Nephron (organoid): Measurements from ENCODE around the gene COMMD7.

Source experiments
- H3K27ac Mint-ChIP-seq, 3 experiments: 2 replicates each; pipeline ENCODE4 v1.8.0; 2020; ENCODE audit warnings: mixed read lengths in 3 of 3, mild to moderate bottlenecking in 2 of 3, moderate library complexity in 1 of 3
- H3K27me3 Mint-ChIP-seq: 2 replicates; pipeline ENCODE4 v1.8.0; 2021; ENCODE audit warnings: low read depth, mild to moderate bottlenecking, moderate library complexity, mixed read lengths
- H3K36me3 Mint-ChIP-seq: 2 replicates; pipeline ENCODE4 v1.8.0; 2020; ENCODE audit warnings: low read depth, mixed read lengths
- H3K4me1 Mint-ChIP-seq: 2 replicates; pipeline ENCODE4 v1.8.0; 2020; ENCODE audit warnings: mixed read lengths
- H3K4me3 Mint-ChIP-seq, 3 experiments: 2 replicates each; pipeline ENCODE4 v1.8.0; 2020; ENCODE audit warnings: mild to moderate bottlenecking in 3 of 3, mixed read lengths in 3 of 3, moderate library complexity in 2 of 3
- H3K9me3 Mint-ChIP-seq: 2 replicates; pipeline ENCODE4 v1.8.0; 2020; ENCODE audit warnings: mixed read lengths
- TF ChIP-seq, protein P1 (sequence below), 3 experiments: fragments of 200-600 bp; sonication (generic); IDR thresholded peaks; one replicate each; pipeline ENCODE4 v1.5.0; 2021; ENCODE audit warnings: antibody characterized with exemption in 3 of 3; ENCODE audit not compliant: unreplicated experiment in 3 of 3

The COMMD7 gene

DNA sequence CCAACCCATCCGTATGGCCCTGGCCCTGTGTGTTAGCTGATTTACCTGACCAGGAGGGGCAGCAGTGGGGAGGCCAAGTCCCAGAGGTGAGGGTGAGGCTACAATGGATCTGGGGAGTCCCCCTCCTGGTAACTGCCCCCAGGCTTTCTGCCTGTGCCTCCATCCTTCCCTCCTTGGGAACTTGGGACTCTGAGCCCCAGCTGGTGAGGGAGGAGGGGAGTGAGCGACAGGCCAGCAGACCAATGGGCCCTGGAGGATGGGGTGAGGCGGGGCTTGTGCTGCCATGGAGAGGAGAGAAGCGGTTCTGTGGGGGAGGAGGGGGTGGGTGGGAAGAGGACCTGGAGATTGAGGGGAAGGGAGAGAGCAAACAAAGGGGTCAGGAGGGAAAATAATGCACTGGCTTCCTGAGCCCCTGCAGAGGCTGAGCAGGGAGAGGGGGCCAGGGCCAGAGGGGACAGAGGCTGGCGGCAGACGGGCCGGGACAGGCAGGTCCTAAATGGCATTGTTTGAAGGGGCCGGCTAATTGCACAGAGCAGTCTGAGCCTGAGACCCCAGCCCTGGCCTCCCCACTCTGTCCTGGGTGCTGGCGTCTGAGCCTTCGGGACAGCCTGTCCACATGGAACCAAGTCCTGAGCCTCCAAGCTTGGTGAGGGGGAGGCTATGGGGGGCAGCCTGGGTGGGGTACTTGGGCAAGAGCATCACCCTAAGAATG is 36.4 kb upstream of the COMMD7 start:
- H3K27me3 Mint-ChIP-seq = no peaks in the 10 kb centered on the region
- TF ChIP-seq, protein P1, sequence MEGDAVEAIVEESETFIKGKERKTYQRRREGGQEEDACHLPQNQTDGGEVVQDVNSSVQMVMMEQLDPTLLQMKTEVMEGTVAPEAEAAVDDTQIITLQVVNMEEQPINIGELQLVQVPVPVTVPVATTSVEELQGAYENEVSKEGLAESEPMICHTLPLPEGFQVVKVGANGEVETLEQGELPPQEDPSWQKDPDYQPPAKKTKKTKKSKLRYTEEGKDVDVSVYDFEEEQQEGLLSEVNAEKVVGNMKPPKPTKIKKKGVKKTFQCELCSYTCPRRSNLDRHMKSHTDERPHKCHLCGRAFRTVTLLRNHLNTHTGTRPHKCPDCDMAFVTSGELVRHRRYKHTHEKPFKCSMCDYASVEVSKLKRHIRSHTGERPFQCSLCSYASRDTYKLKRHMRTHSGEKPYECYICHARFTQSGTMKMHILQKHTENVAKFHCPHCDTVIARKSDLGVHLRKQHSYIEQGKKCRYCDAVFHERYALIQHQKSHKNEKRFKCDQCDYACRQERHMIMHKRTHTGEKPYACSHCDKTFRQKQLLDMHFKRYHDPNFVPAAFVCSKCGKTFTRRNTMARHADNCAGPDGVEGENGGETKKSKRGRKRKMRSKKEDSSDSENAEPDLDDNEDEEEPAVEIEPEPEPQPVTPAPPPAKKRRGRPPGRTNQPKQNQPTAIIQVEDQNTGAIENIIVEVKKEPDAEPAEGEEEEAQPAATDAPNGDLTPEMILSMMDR (IDR thresholded peaks at IDR 0.05; ENCODE audit: unreplicated experiment in 3 of 3) = no peak
- H3K9me3 Mint-ChIP-seq = no peaks in the 10 kb centered on the region
- H3K4me3 Mint-ChIP-seq = peak overlapping the region in 1 of 3 experiments; percentile 31
- H3K36me3 Mint-ChIP-seq = peaks cover 12% of the 10 kb centered on the region
- H3K27ac Mint-ChIP-seq = no peak overlapping the region
- H3K4me1 Mint-ChIP-seq = peaks cover 18% of the 10 kb centered on the region

DNA sequence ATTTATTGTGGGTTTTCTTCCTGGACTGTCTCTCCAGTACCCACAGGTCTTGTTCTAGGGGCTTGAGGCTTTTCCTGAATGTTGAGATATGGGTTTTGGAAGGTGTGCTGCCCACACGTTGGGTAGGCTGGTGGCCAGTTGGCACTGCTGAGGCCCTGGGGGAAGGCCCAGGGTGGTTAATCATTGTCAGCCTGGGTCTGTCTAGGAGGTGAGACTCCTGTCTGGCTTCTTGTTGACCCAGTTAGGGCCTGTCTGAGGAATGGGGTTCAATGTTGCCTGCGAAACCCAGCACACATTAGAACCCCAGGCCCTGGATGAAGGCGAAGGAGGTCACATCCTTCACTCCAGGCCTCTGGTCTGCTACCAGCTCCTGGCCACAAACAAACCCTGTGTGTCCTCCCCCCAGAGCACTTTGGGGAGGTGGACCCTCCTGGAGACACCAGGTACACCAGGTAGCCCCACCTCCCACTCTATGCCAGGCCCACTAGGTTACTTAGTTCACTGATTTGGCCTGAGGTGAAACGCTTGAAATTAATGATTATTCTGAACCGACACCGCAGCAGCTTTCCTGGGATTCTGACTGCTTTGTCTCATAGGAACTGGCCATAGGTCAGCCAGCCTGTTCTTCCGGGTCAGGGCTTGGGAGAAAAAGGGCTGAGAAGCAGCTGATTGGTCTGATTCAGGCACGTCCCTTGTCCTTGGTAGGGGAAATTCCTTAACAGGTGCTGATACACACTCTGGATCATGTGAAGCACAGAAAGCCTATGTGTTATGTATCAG is 34.1 kb upstream of the COMMD7 start:
- TF ChIP-seq, protein P1 (IDR thresholded peaks at IDR 0.05; ENCODE audit: unreplicated experiment in 3 of 3) = no peak
- no peak overlapping the region for H3K4me3 Mint-ChIP-seq
- H3K27me3 Mint-ChIP-seq = no peaks in the 10 kb centered on the region
- H3K4me1 Mint-ChIP-seq = peaks cover 18% of the 10 kb centered on the region
- H3K27ac Mint-ChIP-seq = peak overlapping the region; percentile 82 to 87 (median 82)
- peaks cover 8% of the 10 kb centered on the region for H3K36me3 Mint-ChIP-seq
- H3K9me3 Mint-ChIP-seq = no peaks in the 10 kb centered on the region

DNA sequence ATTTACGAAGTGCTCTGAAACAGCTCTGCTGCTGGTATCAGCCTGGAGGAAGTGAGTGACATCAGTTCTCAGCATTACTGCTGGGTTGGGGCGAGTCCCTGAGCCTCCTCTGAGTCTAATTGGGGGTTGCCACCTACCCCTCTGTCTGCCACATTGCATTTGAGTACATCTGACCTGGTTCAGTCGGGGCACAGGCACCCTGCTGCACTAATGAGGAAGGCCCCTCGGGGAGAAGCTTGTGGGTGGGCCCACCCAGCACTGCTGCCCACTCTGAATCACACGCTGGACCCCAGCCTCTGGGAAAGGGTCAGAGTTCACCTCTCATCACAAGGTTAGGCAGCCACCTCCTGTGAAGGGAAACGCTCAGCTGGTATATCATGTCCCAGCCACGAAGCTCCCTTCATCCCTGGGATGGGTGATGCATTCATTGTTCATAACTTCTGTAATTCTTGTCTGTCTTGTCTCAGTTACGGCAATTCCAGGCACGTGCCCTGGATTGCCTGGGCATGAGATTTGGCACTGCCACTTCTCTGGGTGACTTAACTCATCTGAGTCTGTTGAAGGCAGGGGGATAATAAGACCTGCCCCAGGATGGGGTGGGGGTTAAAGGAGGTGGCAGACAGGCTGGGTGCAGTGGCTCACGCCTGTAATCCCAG is 32.2 kb upstream of the COMMD7 start:
- Mint-ChIP-seq H3K27me3 (no peaks in the 10 kb centered on the region), H3K4me1 (peaks cover 18% of the 10 kb centered on the region), H3K4me3 (no peak overlapping the region), H3K36me3 (no peaks in the 10 kb centered on the region), H3K27ac (peak overlapping the region in 1 of 3 experiments; percentile 32), H3K9me3 (no peaks in the 10 kb centered on the region)
- TF ChIP-seq, protein P1 (IDR thresholded peaks at IDR 0.05; ENCODE audit: unreplicated experiment in 3 of 3) = no peak

- Mint-ChIP-seq H3K36me3 (no peaks in the 10 kb centered on the region), H3K4me3 (no peak overlapping the region), H3K4me1 (peaks cover 18% of the 10 kb centered on the region), H3K27me3 (no peaks in the 10 kb centered on the region), H3K9me3 (no peaks in the 10 kb centered on the region), H3K27ac (no peak overlapping the region)
- TF ChIP-seq, protein P1 (IDR thresholded peaks at IDR 0.05; ENCODE audit: unreplicated experiment in 3 of 3) = no peak
Observed at GRCh38 chr20:32773855-32774254, 30.6 kb upstream of the COMMD7 start.

GRCh38 chr20:32773223-32773622 is 30.0 kb upstream of the COMMD7 start:
- TF ChIP-seq, protein P1 (IDR thresholded peaks at IDR 0.05; ENCODE audit: unreplicated experiment in 3 of 3) = no peak
- H3K9me3 Mint-ChIP-seq = no peaks in the 10 kb centered on the region

More at GRCh38 chr20:32773223-32773622, 30.0 kb upstream of the COMMD7 start:
- H3K36me3 Mint-ChIP-seq = no peaks in the 10 kb centered on the region
- no peak overlapping the region for H3K27ac Mint-ChIP-seq
- H3K27me3 Mint-ChIP-seq = no peaks in the 10 kb centered on the region
- peaks cover 18% of the 10 kb centered on the region for H3K4me1 Mint-ChIP-seq
- no peak overlapping the region for H3K4me3 Mint-ChIP-seq
